SK-N-DZ (cell line): ENCODE results near the gene DDN.

Experiments used
- DNase-seq: peaks from one replicate; pipeline ENCODE4 v3.0.0-alpha.2; 2015; ENCODE audit warnings: low spot score

DDN gene

DNA sequence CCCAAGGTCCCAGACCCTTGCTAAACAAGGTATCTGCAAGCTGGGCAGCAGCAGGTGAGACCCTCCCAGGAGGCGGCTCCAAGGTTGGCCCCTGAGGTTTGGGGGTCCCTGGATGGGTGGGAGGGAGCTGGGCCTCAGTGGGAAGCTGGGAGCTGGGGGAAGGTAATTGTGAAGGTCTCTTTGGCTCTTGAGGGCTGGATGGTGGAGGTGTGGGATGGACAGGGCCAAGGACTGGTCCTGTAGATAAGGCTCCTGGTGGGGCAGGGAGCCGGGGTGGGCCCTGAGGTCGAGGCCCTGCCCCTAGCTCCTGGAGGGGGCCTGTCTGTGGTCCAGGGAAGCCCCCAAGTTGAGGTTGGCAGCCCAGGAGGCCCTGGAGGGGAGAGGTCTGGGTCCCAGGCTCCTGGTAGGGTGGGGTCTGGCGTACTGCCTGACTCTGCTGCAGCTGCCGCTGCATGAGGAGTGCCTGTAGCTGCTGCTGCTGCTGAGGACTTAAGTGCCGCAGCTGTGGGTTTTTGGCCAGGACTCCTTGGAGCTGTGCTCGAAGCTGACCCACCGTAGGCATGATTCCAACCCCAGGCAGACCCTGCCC is 32.5 kb upstream of the DDN start:
- no peak for DNase-seq

DNA sequence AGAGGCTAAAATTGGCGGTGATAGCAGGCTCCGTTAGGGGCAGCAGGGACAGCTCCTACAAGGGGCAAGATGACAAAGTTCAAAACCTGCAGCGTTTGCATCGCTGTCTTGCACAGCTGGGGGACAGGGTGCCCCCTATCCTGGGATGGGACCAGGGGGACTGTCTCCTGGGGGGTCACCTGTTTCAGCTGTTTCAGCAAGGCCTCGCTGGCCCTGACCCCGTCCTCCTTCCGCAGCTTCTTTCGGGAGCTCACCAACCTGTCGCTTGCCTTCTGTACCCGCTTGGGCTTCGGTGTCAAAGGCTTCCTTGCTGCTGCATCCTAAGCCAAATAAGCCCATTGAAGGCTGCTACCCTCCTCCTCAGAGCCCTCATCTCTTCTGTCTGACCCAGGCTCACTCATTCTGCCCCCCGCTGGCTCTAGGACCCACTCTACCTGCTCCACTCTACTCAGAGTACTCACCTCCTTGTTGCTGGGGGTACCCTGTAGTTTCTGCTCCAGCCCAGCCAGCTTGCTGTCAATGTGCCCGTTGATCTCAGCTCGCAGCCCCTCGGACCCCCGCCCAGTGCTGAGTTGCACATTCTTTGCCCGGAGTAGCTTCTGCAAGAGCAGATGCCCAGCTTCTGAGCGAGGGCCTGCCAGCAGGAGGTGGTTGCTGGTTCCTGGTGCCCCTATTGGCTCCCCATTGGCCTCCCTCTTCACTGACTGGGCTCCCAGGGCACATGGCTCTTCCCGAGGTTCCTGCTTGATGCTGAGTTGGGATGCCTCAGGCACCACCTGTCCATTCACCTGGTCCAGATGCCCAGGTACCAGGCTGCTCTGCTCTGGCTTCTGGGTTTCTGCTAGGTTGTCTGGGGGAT is 31.8 kb upstream of the DDN start:
- DNase-seq, result no peak

DNA sequence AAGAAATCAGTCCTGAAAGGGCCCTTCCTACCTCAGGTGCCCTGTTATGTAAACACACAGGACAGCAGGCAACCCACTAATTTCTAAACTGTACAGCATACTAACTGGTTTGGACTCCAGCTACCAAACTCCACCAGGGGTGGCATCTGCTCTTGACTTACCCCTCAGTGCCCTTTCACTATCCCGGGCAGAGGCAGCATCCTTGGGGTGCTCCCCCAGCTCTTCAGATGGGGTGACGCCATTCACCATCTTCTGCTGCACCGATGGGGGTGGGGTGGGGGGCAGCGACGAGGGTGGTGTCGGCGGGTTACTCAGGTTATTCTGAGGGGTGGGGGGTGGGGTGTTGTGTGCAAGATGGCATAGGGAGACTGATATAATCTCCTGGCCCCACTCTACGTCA is 30.9 kb upstream of the DDN start:
- no peak for DNase-seq

DNA sequence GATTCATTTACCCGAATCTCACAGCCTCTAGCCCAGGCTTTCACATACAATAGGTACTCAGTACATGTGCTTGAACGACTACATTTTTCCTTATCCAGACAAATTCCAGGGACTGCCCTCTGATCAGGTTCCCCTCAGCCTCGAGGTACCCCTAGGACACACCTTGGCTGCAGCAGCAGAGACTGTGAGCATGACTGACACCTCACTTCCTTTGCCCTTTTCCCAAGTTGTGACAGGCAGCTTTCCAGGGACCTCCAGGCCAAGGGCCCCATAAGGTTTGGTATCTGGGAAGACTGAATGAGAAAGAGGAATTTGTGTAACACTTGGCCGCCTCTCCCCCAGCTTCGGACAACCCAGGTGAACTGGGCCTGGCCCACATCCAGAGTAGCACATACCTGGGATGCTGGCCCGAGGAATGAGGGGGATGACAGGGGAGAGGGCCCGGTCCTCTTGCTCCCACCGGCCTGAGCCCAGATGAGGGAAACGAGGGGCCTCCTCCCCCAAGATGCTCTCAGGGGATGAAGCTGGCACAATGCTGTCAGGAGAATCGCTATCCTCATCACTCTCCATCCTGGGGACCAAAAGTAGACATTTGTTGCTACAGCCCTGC is 29.6 kb upstream of the DDN start:
- DNase-seq, result no peak

DNA sequence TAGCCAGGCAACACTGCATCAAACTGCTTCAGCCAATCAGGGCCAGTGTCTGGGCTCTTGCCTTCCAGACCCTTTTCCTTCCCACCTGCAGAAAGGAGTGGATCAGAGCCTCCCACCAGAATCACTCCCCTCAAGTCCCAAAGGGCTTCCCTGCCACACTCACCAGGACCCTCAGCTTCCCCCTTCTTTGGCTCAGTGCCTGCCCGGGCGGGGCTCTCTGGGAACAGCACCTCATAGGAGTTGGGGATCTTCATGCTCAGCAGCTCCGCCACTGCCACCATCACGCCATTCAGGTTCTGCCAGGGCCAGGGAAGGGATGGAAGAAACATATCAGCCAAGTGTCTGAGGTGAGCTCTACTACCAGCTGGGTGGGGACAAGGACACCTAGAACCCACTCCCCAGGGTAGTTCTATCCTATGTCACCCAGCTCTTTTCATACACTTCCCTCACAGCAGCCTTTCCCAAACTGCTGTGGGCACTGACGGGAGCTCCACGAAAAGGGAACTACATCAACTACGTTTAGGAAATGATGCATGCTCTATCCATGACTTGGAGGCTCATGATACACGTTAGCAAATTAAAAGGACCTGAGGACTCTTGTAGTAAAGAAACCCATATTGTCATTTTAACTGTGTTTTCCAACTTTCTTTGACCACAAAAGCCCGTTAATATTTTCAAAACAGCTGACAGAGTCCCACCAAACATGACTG is 28.8 kb upstream of the DDN start:
- no peak for DNase-seq

DNA sequence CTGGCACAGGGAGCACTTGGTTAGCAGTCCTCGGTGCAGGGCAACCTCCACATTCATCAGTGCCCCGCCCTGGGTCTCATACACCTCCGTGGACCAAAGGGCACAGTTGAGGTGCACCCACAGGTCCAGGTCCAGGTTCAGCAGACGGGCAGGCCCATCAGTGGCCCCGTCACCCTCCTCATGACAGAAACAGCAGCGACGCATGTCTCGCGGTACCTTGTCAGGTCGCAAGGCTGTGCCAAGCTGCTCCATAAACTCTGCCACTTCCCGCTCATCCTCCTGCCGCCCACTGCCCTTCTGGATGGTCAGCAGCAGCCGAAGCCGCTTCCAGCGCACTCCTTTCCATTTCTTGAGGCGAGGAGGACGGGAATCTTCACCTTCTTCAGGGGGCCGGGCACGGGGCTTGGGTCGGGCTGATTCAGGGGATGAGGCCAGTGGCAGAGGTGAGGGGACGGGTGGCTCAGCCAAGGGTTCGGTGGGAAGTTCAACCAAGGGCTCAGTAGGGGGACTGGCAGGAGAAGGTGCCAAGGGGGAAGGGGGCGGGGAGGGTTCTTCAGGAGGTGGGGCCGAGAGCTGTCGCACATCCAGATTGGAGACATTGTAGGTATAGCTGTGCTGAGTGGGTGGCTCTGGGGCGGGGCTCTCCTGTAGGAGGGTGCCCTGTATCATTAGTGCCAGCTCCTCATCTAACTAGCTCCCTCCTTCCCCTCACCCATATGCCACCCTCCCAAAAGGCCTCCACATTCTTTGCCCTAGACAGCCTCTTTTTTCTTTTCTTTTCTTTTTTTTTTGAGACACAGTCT is 27.7 kb upstream of the DDN start:
- no peak for DNase-seq

DNA sequence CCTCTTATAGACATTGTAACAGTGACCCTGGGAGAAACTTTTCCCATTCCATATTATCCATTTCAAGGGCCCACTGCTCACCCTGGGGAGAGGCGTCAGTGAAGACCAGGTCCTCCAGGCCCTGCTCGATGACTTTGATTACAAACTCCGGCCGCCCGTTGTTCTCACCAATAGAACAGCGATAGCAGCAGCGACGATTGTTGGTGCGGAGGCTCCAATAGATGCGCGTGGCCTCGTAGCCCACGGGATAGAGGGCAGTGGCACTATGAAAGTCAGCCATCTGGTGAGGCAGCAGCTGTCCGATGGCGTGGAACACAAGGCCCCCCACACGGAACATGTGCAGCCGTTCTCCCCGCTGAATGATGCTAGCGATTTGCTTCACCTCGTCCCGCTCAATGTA is 26.9 kb upstream of the DDN start:
- no peak for DNase-seq

DNA sequence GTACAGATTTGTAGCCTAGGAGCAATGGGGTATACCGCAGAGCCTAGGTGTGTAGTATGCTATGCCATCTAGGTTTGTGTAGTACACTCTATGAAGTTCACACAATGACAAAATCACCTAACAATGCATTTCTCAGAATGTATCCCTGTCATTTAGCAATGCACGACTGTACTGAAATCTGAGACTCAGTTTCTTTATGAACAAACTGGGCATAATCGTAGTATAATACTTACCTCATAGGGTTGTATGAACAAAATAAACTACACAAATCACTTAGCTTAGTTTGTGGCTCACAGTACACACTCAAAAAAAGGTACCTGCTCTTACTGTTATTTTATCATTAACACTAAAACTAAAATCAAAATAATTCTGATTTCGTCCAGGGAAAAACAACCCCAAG is 26.3 kb upstream of the DDN start:
- no peak for DNase-seq

DNA sequence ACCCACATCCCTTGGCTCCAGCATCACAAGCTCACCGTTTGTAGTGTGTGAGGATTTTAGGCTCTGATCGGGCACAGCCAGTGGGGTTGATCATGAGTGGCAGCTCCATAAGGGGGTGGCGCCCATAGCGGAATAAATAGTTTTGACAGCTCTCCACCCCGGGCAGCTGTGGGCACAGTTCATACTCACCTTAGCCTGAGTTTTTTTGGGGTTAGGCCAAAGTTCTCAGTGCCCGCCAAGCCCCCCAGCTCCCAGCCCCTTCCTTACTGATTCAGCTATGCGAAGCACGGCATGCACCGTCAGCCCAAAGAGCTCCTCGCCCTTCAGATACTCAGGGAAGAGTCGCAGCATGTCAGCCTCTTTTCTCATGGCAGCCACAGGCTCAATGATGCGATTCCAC is 25.4 kb upstream of the DDN start:
- DNase-seq, result no peak

DNA sequence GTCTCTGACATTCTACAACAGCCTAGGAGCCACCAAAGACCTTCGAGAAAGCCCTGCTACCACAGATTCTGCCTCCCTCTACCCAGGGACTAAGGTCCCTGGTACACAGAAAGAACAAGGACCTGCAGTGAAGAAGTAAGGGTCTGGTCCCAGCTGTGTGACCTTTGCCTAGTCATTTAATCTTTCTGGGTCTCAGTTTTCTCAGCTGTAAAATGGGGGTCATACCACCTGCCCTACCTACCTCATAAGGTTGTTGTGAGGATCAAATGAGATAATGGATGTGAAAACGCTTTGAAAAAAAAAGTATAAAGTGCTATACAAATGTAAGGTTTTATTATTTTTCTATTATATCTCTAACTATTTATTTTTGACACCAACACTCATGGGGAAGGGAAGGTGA is 24.6 kb upstream of the DDN start:
- DNase-seq, result no peak

DNA sequence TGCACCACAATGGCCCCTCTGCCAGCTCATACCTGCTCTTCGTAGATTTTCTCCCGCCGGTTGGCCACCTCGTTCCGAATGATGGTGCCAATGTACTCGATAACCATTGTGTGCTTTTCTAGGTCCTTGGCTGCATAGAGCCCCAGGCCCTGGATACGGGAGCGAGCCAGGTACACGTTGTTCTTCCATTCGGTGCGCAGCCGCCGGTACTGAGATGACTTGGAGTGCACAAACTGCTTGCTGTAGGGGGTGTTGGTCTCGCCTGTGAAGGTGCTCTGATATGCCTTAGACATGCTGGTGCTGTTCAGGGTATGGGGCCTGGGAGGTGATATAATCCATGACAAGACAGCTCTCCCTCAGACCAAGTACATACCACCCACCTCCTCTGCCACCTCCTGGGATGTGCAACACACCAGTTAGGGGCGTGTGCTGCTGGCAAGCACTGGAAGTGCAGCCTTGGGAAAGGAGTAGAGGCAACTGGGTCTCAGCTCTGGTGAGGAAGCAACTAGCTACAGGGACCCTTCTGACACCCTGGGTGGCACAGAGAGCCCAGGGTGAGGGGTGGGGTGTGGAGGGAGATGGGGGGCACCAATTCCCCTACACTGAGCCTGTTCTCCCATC is 23.5 kb upstream of the DDN start:
- DNase-seq, result no peak

DNA sequence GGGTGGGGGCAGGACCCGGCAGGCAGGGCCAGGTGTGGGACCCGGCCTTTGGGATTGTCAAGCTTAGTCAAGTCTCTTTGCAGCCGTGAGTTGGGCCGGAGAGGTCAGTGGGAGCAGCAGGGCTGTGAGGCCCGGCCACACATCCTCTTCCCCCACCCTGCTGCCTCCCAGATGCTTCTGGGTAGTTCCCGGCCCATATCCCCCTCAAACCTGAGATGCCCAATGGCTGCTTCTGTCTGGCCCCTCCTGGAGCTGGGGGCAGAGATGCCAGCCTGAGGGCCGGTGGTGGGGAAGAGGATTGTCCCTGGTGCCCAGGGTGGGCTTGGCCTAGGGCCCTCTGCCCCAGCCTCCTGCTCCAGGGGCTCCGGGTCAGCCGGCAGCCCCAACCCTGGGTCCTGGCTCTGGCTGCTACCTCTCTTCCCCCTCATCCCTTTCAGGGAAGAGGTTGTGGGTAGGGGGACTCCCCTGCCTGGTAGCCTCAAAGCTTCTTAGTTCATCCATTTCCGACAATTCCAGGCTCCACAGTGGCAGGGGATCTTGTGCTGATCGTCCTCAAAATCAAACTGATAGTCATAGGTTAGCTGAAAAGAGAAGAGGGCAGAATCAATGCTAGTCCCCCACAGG is 22.2 kb upstream of the DDN start:
- no peak for DNase-seq

DNA sequence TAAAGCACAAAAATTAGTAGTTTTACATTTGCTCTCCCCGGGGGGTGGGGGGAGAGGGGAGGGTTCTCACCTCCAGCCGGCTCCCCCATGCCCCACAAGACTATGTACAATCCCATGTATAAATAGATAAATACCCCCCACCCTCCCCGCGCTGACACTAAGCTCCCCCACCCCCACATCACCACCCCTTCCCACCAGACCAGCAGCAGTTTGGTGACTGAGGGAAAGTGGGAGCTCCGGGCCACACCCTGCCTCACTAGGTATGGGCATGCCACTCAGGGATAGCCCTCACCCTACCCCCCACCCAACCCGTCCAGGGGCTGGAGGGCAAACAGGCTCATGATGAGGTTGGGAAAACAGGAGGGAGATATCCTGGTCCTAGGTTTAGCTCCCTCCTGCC is 21.3 kb upstream of the DDN start:
- DNase-seq, result no peak

DNA sequence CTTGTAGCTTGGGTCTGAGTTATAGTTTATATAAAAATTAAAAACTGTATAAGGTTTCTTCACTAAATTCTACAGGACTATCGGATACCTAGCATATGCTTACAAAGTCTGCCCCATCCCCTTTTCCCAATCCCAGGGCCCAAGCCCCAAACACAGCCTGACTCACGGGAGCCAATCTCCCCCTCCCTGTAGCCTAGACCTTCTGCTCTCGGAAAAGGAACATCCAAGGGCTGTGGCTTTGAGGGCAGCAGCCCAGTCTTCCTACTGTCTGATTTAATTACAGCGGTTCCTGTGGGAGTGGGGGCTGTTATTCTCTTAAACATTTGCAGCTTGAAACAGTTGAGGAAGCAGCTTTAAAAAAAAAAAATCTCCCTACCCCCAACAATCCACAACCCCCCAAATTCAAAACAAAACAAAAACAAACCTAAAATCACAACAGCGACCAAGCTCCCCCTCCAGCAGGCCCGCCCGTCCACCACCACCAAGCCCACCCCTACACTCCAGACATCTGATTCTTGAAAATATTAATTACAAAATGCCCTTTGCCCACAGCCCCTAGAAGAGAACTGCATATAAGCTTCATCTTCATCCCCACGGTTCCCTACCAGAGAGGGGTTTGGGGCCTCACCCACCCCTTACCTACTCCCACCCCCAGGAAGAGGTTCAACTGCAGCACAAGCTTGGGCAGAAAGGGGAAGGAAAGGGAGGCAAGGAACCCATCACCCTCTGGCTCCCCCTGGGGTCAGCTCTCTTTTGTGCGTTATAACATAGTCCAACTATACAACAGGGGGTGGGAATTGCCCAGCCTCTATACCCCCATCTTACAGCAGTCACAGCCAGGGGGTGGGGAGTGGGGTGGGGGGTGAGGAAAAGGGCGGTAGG is 20.5 kb upstream of the DDN start:
- peak; percentile 71 for DNase-seq

DNA sequence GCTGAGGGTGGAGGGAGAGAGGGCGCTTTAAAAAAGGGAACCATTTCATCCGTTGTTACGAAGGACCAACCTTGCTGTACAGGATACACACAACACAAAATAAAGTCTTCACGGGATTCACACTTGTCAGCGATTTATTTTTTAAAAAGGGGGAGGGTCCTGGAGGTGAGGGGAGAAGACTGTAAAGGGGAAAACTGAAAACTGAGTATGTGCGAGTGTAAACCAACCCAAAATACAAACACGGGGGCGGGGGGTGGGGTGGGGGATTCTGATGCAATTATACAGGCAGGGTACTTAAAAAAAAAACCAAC is 19.9 kb upstream of the DDN start:
- DNase-seq, result no peak

DNA sequence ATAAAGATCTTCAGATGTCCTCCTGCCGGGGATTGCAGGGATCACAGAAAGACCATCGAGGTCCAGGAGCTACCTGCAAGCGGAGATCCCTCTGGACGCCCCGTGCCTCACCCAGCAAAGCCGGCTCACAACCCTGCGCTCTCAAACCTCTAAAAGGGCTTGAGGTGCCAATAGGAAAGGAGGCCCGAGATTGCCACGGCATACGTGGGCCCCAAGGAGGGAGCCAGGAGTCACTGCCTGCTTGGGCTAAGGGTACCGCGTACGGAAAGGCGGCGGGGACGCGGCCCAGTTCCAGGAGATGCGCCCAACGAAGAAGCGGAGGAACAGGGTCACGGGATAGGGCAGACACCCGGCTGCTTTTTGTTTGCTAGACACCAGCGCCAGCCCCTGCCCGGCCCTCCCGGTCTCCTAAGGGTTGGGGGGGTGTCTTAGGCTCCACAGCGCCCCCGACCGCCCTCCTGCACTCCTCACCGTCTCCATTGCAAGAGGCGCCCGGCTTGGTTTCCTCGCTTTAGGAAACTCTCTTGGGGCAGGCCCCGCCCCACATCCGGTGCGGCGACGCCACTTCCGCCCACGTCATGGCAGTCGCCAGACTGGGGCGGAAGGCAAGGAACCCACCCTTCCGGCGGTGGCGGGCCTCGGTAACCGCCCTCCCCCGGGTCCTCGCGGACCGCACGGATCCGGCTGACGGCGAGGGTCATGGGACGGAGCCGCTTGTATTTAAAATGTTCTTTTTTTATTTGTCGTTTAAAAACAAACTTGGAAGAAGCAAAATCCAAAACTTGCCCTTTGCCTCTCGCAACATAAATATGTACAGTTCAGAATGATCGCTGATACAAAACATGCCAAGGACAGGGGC is 19.3 kb upstream of the DDN start, which contains the start of gene PRKAG1:
TSS of gene PRKAG1 (minus strand) at position 516 of the 859 bp plus-strand sequence. CDS start at position 480, 36 bp downstream.
- DNase-seq, result peak; percentile 95

DNA sequence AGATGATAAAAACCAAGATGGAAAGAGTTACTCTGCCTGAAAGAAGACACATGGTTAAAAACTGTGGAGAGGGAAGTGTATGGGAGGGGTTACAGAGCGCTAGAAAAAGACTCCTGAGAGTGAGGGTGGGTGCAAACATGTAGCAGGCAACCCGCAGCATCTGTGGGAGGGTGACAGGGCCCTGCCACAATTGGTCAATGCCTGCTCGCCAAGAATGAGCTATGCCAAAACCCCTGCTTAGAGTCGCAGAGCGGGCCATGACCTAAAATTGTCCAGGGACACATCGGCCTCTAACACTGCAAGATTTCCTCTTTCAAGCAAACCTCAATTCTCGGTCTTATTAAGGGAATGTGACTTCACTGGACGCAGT is 18.7 kb upstream of the DDN start:
- no peak for DNase-seq

DNA sequence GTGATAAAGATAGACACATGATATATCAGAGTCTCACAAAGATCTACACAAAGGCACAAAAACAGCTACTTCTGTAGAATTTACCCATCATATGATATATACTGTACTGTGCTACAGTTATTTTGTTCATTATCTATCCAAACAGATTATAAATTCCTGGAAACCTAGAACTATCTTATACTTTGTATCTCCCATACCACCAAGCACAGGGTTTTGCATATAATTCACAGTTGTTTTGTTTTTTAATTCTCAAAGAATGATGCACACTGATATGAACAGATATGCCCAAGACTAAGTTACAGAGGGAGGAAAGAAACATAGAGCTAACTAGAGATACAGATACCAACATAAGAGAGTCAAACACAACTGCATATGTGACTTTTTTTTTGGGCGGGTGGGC is 16.0 kb upstream of the DDN start:
- no peak for DNase-seq

DNA sequence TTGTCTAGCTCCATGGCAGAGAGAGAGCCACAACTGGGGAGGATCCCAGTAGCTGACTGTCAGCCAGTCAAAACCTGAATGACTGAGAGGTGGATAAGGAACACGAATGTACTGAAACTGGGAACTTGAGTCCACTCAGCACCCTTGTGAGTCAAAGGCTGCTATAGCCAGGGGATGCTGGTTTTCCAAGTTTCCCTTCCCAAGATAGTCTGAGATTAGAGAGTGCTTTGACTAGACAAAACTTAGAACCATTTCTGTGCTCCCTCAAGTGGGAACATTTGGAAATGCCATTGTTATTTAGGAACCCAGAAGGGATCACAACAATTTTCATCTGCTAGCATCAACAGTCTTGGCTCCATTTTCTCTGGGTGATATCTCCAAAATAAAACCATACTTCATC is 15.4 kb upstream of the DDN start:
- no peak for DNase-seq
